Esophagus squamous epithelium (tissue), 5 donors: ENCODE measurements around the gene ABHD10. TPM values are rescaled to one million over a fixed set of nuclear protein-coding genes. Genes with fewer than 3 reads are reported as not detected.
"Not testable (repeated sequence)": the region's sequence is repeated elsewhere in the genome, so short reads cannot be mapped to it uniquely, and the experiment has no call there.

ENCODE experiments used
- DNase-seq: peaks from one replicate; lab custom pipeline; 2025; lab: John Stamatoyannopoulos, UW
- H3K27ac ChIP-seq, 4 donors: fragments of 200-600 bp; sonication (generic); one replicate each; pipeline ENCODE4 v1.5.1; 2016 to 2019; ENCODE audit warnings: mild to moderate bottlenecking in 1 of 4
- H3K27me3 ChIP-seq, 4 donors: fragments of 200-600 bp; sonication (generic); 1 replicate in 3 of 4; 2 replicates in 1 of 4; pipeline versions ENCODE4 v1.5.1 to v1.6.0; 2017 to 2021; ENCODE audit warnings: antibody characterized with exemption in 1 of 4
- H3K36me3 ChIP-seq, 3 donors: fragments of 200-600 bp; sonication (generic); one replicate each; pipeline ENCODE4 v1.5.1; 2016 to 2019
- H3K4me1 ChIP-seq, 3 donors: fragments of 200-600 bp; sonication (generic); one replicate each; pipeline ENCODE4 v1.5.1; 2017 to 2019
- H3K4me3 ChIP-seq, 4 donors: fragments of 200-600 bp; sonication (generic); 1 replicate in 3 of 4; 2 replicates in 1 of 4; pipeline ENCODE4 v1.5.1; 2016 to 2019; ENCODE audit warnings: mild to moderate bottlenecking in 2 of 4, moderate library complexity in 1 of 4
- H3K9me3 ChIP-seq, 3 donors: fragments of 200-600 bp; sonication (generic); one replicate each; pipeline ENCODE4 v1.5.1; 2016 to 2019
- POLR2A ChIP-seq, 4 donors: fragments of 450-650 bp; IDR thresholded peaks; one replicate each; pipeline ENCODE4 v1.6.1; 2017; ENCODE audit warnings: antibody characterized with exemption in 4 of 4, mild to moderate bottlenecking in 4 of 4, moderate library complexity in 3 of 4
- WGBS, 2 donors: methylation state at CpG; one replicate each; pipeline ENCODE4 v1.1.5; 2018; 5-methylcytosine and 5-hydroxymethylcytosine counted together
- intact Hi-C: fragments of 100-400 bp; cut with DNase I; formaldehyde crosslinking; loops from one replicate; pipeline ENCODE4 v1.15.0; 2022
- total RNA-seq, 4 donors: library from RNA; depleted of rRNA; stranded (reverse); fragments of >200 nt; gene quantifications; one replicate each; pipeline ENCODE4 v1.1.0, GENCODE V29; 2016
- TF ChIP-seq, protein P1 (sequence below), 6 experiments: fragments of 450-650 bp in 4 of 6; fragments of 200-600 bp in 2 of 6; sonication (generic) in 2 of 6; IDR thresholded peaks; one replicate each; pipeline ENCODE4 v1.5.1; 2016 to 2019; ENCODE audit warnings: antibody characterized with exemption in 6 of 6, mild to moderate bottlenecking in 4 of 6, moderate library complexity in 4 of 6
- donor health status: DM: yes; HTN: yes; CAD: no.

Gene ABHD10
- total RNA-seq, 4 donors from 2014 or later = 10.2 to 22.5 (median 13.1) TPM

- intact Hi-C loops = no loop called here
- no peaks in the 10 kb centered on the region for H3K9me3 ChIP-seq
- H3K27me3 ChIP-seq = no peaks in the 10 kb centered on the region
- no peaks in the 10 kb centered on the region for H3K36me3 ChIP-seq
- no peak for TF ChIP-seq POLR2A (IDR thresholded peaks at IDR 0.05)
- TF ChIP-seq, protein P1, sequence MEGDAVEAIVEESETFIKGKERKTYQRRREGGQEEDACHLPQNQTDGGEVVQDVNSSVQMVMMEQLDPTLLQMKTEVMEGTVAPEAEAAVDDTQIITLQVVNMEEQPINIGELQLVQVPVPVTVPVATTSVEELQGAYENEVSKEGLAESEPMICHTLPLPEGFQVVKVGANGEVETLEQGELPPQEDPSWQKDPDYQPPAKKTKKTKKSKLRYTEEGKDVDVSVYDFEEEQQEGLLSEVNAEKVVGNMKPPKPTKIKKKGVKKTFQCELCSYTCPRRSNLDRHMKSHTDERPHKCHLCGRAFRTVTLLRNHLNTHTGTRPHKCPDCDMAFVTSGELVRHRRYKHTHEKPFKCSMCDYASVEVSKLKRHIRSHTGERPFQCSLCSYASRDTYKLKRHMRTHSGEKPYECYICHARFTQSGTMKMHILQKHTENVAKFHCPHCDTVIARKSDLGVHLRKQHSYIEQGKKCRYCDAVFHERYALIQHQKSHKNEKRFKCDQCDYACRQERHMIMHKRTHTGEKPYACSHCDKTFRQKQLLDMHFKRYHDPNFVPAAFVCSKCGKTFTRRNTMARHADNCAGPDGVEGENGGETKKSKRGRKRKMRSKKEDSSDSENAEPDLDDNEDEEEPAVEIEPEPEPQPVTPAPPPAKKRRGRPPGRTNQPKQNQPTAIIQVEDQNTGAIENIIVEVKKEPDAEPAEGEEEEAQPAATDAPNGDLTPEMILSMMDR (IDR thresholded peaks at IDR 0.05) = no peak
- H3K27ac ChIP-seq = no peak overlapping the region
- 89 to 93% methylated on average over 5 of the region's 5 CpGs for WGBS, 2 donors
- H3K4me1 ChIP-seq = no peaks in the 10 kb centered on the region
- DNase-seq = no peak
- H3K4me3 ChIP-seq = no peak overlapping the region
These were observed 52.1 kb downstream of the ABHD10 start for GRCh38 chr3:112030901-112031300.

- DNase-seq = no peak
- no peaks in the 10 kb centered on the region for H3K36me3 ChIP-seq
- H3K27me3 ChIP-seq = no peaks in the 10 kb centered on the region
- 73 to 78% methylated on average over 5 of the region's 5 CpGs for WGBS, 2 donors
- TF ChIP-seq, protein P1 (IDR thresholded peaks at IDR 0.05) = no peak
- TF ChIP-seq POLR2A (IDR thresholded peaks at IDR 0.05) = no peak
- intact Hi-C loops = no loop called here
- H3K4me3 ChIP-seq = no peak overlapping the region
- H3K27ac ChIP-seq = no peak overlapping the region
- no peaks in the 10 kb centered on the region for H3K4me1 ChIP-seq
- no peaks in the 10 kb centered on the region for H3K9me3 ChIP-seq
These were observed 53.4 kb downstream of the ABHD10 start for GRCh38 chr3:112032098-112032731.

- WGBS, 2 donors = 97 to 100% methylated on average over 3 to 4 of the region's 4 CpGs
- Histone ChIP-seq H3K4me3 (no peak within 1 kb of the TSS), H3K36me3 (no peaks in the 10 kb centered on the region), H3K27me3 (no peaks in the 10 kb centered on the region), H3K9me3 (no peaks in the 10 kb centered on the region), H3K27ac (no peak within 1 kb of the TSS), H3K4me1 (no peaks in the 10 kb centered on the region)
- TF ChIP-seq, protein P1 (IDR thresholded peaks at IDR 0.05) = no peak
- no peak for TF ChIP-seq POLR2A (IDR thresholded peaks at IDR 0.05)
- intact Hi-C loops = no loop called here
- no peak for DNase-seq
These were observed 55.6 kb downstream of the ABHD10 start, which contains the start of gene TMPRSS7 for GRCh38 chr3:112034436-112034835. Gene TMPRSS7 (plus strand): TSS chr3:112034736. CDS start chr3:112034846, 110 bp downstream.

GRCh38 chr3:112035241-112035640, 56.4 kb downstream of the ABHD10 start:
- H3K27ac ChIP-seq = no peak overlapping the region
- intact Hi-C loops = no loop called here
- WGBS, 2 donors = 75 to 88% methylated on average over 3 of the region's 3 CpGs

DNA sequence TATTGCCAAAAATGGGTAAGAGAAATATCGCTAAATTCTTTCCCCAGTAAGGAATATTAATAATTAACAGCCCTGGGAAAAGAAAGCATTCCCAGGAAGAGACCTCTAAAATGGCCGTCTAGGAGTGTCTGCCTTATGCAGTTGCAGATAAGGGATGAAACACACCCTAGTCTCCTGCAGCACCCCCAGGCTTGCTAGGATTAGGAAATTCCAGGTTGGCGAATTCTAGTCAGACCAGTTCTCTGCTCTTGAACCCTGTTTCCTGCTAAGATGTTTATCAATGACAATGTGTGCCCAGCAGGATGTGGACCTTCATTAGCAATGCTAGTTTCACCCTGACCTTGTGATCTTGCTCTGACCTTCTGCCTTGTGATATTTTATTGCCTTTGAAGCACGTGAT, 58.4 kb downstream of the ABHD10 start:
- H3K9me3 ChIP-seq, H3K27me3 ChIP-seq, H3K36me3 ChIP-seq, H3K4me1 ChIP-seq, DNase-seq, H3K27ac ChIP-seq, H3K4me3 ChIP-seq, intact Hi-C loops: not testable (repeated sequence)
- WGBS, 2 donors = 56 to 58% methylated on average over 4 of the region's 4 CpGs

More at GRCh38 chr3:112035241-112035640, 56.4 kb downstream of the ABHD10 start:
- no peaks in the 10 kb centered on the region for H3K9me3 ChIP-seq
- no peak overlapping the region for H3K4me3 ChIP-seq
- no peak for DNase-seq
- TF ChIP-seq, protein P1 (IDR thresholded peaks at IDR 0.05) = no peak
- TF ChIP-seq POLR2A (IDR thresholded peaks at IDR 0.05) = no peak
- H3K4me1 ChIP-seq = no peaks in the 10 kb centered on the region
- H3K27me3 ChIP-seq = no peaks in the 10 kb centered on the region
- no peaks in the 10 kb centered on the region for H3K36me3 ChIP-seq
